ENCODE results near the gene TSPAN18.

Gene TSPAN18

DNA sequence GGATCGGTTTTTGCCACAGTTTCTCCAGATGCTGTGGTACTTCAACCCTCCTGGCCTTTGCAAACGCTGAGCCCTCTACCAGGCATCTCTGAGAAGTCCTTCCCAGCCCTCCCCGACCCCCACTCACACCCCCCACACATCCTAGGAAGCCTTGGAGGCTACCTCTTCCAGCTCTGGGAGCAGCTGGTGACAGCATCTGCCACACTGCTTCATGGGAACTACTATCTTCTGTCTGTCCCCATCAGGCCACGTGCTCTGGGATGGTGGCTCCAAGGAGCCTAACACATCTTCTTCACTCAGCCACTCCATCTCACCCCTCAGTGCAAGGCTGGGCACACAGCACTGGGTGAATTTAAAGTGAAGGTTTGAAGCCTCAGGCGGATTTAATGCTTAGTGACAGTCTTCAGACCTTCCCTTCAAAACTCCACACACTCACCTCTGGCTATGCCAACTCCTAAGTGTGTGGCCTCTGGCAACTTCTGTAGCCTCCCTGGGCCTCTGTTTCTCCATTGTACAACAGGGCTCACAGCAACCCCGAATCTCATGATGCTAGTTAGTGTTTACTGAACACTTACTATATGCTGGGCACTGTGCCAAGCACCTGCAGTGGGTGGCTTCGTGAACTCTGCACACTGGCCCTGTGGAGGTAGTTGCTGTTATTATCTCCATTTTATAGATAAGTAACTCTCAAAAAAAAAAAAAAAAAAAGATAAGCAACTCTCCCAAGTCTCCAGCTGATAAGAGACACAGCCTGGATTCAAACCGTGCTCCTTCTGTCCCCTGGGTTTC lies 231.2 kb downstream of the TSPAN18 start:
- no peak for DNase-seq (ENCODE audit: low read depth in 2 of 2)

GRCh38 chr11:44959064-44959463 lies 232.3 kb downstream of the TSPAN18 start:
- DNase-seq (ENCODE audit: low read depth in 2 of 2) = no peak

GRCh38 chr11:44960200-44960845 lies 233.6 kb downstream of the TSPAN18 start:
- DNase-seq (ENCODE audit: low read depth in 2 of 2) = no peak

- no peak for DNase-seq (ENCODE audit: low read depth in 2 of 2)
Observed at GRCh38 chr11:44962464-44962863, 235.7 kb downstream of the TSPAN18 start.

- DNase-seq (ENCODE audit: low read depth in 2 of 2) = no peak
Observed at GRCh38 chr11:44963136-44963535, 236.4 kb downstream of the TSPAN18 start.

GRCh38 chr11:44963948-44964347 lies 237.2 kb downstream of the TSPAN18 start:
- no peak for DNase-seq (ENCODE audit: low read depth in 2 of 2)

DNA sequence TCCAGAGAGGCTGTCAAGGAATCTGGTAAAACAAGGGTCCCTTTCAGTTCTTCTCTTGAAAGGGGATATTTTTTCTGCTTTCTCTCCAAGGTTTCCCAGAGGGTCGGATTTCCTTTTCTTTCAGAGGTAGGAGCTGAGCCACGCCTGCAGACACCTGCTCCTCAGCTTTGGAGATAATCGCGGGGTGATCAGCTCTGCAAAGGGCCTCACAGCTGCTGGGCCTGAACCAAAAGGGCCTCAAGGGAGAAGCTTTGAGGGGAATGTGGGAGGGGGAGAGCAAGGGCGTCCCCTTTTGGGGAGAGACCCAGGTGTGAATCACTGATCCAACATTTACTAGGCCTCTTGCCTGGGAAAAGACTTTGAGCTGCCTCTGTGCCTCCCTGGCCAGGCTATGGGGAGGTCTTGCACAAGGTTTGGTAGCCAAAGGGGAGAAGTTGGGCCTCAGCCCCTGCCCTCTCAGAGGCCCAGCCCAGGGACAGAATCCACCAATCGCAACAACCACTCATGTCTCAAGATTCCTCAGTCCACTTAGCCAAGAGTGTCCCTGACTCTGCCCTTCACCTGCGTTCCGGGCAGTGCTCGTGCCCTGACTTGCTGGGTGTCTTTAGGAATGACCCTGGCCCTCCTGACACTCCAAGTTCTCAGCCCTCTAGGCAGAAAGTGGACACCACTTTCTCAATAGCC lies 237.9 kb downstream of the TSPAN18 start:
- DNase-seq (ENCODE audit: low read depth in 2 of 2) = no peak

GRCh38 chr11:44966694-44967093 lies 239.9 kb downstream of the TSPAN18 start:
- no peak for DNase-seq (ENCODE audit: low read depth in 2 of 2)

GRCh38 chr11:44967930-44968496 lies 241.3 kb downstream of the TSPAN18 start:
- DNase-seq (ENCODE audit: low read depth in 2 of 2) = no peak

- DNase-seq (ENCODE audit: low read depth in 2 of 2) = no peak
Observed at GRCh38 chr11:44968510-44968909, 241.7 kb downstream of the TSPAN18 start.

DNA sequence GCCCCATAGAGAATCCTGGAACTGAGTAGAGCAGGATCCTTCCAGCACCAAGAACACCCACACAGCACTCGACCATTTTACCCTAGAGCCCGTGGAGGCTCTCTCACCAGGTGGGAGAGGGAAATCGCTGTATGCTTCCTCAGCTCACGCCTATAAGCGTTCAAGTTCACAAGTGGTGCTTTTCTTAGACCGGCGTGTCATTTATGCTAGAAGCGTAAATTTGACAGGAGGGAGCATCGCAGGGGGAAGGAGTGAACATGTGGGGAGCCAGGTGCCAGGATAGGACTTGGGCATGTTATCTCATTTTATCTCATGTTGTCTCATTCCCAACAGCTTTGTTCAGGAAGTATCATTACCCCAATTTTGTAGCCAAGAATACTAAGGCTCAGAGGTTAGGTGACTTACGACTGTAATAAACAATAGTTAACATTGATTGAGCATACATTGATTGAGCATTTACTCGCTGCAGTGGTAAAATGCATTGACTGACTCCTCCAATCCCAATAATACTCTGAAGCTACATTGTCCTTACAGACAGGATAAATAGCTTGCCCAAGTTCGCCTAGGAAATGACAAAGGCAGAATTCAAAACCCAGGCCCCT lies 243.0 kb downstream of the TSPAN18 start:
- DNase-seq (ENCODE audit: low read depth in 2 of 2) = no peak

GRCh38 chr11:44970293-44970692 lies 243.5 kb downstream of the TSPAN18 start:
- DNase-seq (ENCODE audit: low read depth in 2 of 2) = no peak

DNA sequence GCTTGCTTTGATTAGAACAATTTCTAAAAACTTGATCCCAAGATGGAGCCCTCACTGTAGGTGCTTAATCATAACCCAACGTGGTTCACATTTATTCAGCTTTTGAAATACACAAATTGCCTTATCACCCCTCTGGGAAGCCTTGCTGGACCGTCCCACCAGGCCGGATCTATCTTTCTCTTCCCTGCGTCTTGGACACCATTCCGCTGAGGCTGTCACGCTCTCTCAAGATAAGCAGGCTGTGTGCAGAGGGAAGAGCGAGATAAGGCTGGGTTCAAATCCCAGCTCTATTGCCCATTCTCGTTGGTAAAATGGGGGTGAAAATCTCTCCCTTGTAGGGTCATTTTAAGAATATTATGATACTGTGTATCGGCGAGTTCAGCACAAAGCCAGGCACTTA lies 244.4 kb downstream of the TSPAN18 start:
- DNase-seq (ENCODE audit: low read depth in 2 of 2) = no peak

DNA sequence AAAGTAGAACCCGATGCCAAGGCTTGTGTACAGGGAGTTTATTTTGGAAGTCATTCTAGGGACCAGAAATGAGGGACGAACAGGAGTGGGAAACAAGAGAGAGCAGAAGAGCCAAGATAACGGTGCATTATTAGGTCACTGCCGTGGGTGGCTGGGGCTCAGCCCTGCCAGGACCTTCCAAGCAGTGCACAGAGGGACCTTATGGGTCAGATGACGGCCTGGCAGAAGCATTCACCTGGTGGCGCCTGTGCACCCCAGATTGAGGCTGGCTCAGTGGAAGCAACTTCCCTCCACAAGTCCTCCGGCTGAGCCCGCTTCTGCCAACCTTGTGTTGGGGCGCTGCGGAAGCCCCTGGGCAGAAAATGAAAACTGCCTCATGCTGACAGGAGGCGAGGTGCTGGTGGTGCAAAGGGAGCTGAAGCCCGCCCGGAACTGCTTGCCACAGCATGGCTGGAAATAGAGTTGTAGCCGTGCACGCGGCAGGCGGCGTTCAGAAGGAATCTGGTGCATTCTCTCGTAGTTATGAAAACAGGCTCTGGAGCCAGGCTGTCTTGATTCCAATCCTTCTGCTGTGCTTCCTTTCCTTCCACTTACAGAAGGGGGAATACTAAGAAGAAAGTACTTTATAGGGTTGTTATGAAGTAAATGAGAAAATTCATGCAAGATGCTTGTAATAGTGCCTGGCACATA lies 246.1 kb downstream of the TSPAN18 start:
- no peak for DNase-seq (ENCODE audit: low read depth in 2 of 2)

- no peak for DNase-seq (ENCODE audit: low read depth in 2 of 2)
Observed at GRCh38 chr11:44973632-44974401, 247.1 kb downstream of the TSPAN18 start.

GRCh38 chr11:44974402-44975000 lies 247.7 kb downstream of the TSPAN18 start:
- DNase-seq (ENCODE audit: low read depth in 2 of 2) = no peak

GRCh38 chr11:44976576-44976975 lies 249.8 kb downstream of the TSPAN18 start:
- DNase-seq (ENCODE audit: low read depth in 2 of 2) = no peak

- no peak for DNase-seq (ENCODE audit: low read depth in 2 of 2)
Observed at GRCh38 chr11:44977493-44977984, 250.8 kb downstream of the TSPAN18 start.

- DNase-seq (ENCODE audit: low read depth in 2 of 2) = no peak
Observed at GRCh38 chr11:44978274-44978960, 251.7 kb downstream of the TSPAN18 start.

DNA sequence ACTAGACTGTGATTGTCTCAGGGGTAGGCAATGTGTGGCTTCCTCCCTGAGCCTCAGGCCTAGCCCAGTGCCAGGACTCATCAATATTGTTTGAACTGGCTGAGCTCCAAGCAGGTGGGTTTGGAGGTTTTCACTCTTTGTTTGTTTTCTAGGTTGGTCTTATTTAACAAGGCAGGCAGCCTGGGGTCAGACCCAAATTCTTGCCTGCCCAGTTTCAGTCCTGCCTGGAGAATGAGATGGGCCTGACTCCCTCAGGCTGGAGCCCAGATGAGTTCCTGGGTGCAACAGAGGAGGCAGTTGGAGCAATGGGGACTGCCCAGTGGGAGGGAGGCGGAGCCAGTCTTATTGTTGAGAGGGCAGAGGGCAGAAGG lies 252.2 kb downstream of the TSPAN18 start:
- no peak for DNase-seq (ENCODE audit: low read depth in 2 of 2)

Data from fibroblast of skin of left biceps (primary cell).